ENCODE data around the gene TRIM31.

The TRIM31 gene, protein sequence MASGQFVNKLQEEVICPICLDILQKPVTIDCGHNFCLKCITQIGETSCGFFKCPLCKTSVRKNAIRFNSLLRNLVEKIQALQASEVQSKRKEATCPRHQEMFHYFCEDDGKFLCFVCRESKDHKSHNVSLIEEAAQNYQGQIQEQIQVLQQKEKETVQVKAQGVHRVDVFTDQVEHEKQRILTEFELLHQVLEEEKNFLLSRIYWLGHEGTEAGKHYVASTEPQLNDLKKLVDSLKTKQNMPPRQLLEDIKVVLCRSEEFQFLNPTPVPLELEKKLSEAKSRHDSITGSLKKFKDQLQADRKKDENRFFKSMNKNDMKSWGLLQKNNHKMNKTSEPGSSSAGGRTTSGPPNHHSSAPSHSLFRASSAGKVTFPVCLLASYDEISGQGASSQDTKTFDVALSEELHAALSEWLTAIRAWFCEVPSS
- 0 to 0.09 reads per million in 2 experiments for total RNA-seq

DNA sequence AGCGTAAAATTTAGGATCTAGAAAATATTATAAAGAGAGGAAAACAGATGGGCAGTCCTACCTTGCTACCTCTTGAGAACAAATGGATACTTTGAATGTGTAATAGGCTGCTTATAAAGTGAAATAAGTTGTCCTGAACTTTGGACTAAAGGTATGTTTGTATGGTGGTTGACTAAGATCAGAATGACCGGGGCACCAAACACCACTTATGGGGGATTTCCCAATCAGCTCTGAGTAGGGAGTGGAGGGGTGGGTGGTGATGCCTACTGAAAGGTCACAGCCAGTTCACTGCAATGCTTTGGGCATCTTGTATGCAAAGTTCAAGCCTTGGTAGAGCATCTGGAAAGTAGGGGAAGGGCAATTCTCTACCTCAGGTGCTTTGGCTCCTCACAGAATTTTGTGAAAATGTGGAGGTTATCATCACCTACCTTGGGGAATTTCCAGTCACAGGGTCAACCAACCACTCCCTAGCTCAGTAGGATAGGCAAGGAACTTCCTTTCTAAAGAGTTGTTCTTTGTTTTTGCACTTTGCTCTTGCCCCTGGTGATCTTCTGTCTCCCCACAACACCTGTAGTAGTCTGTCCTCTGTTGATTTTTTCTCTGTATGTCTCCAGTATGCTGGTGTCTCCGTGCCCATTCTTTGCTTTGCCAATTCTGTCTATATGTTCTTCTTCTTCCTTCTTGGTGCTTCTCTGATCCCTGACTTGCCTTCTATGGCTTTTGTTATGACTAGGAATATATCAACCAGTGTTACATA lies at the start of gene TRIM31:
Gene TRIM31, minus strand, starts transcription at position 88 of the 757 bp plus-strand sequence. CDS start 285 bp downstream, outside the sequence.
- DNase-seq (ENCODE audit: low read depth) = no peak

DNA sequence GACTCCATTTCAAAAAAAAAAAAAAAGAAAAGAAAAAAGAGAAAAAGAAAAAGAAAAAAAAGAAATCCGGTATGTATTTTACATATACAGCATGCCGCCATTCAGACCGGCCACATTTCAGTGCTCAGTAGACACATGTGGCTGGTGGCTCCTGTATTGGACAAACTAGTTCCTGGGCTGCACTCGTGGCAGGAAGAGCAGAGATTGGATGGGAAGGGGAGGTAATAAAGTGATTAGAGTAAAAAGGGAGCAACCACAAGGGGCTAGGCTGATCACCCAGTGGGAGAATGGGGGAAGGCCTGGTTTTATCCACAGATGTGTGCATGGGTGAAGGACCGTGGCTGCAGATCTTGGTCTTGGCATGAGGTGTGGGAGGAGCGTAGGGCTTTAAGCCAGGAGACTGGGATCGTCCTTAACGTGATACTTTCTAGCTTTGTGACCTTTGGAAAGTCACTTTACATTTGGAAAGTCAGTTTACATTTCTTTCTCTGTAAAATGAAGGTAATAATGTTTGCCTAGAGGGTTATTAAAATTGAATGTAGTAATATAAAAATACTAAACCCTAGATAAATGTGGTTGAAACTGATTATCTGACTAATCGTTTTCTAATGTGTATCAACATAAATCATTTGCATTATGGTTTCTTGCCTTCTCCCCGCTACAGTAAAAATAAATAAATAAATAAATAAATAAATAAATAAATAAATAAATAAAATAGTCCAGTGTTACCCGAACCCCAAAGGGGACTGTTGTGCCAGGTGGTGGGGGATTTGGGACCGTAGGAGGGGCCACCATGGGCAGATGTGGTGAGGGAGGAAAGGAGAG lies 49.6 kb upstream of the TRIM31 start:
- no peak for DNase-seq (ENCODE audit: low read depth)

DNA sequence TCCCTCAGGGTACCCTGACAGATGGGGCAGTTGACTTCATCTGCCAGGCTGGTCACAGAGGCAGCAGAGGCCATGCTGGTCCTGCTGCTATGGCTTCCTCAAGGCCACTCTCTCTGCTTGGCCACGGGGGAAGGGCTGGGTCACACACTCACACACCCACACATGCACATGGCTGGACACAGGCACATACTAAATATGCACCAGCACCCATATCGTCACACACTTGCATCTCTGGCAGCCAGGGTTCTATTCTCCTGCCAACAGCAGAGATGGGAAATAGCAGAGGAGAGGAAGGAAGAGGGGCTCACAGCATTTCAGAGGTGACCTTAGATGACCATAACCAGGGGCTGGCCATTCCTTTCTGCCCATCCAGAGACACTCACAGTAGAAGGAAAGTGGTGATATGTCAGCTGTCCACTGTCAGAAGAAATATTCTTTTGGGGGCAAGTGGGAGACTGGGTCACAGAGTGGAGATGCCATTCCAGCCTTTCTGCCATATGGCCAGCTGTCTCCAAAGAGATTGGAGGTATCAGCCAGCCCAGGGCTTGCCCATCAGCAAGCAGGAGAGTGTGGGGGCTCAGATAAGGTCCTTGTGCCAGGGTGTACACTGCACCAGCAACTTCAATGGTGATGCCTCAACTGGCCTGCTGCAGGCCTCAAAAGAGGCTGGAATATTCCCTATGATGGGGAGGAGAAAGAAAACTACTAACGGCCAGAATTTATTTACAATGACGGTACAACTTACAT lies 48.1 kb upstream of the TRIM31 start, which contains the start of gene TRIM10:
Gene TRIM10, minus strand, starts transcription at position 427 of the 747 bp plus-strand sequence. Its CDS starts 353 bp downstream, at position 74.
- no peak for DNase-seq (ENCODE audit: low read depth)

DNA sequence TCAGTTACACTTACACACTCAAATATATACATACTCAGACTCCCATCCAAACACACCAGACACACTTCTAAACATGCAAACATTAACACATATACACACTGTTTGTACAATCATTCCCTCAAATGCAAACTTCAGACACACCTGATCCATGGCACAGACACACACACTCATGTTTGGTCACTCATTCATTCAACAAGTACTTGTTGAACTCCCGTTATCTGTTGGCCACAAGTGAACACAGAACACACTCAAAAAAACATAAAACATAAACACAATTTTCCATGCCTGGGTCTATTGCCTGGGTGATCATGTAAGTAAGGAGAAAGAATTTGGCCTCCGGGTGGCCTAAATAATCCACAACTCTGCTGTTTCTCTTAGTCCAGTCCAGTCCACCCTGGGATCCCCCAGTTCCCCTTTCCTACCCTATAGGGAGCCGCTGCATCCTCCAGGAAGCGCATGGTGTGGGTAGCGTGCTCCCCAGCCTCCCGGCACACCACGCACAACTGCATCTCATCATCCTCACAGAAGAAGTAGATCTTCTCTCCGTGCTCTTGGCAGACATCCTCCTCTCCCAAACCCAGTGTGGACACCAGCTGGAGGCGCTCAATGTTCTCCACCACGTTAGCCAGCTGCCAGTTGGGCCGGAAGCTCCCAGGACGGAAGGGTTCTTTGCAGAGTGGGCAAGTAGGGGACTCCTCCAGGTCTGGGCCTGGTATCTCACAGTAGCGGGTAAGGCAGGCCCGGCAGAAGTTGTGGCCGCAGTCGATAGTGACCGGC lies 47.3 kb upstream of the TRIM31 start:
- DNase-seq (ENCODE audit: low read depth) = no peak

DNA sequence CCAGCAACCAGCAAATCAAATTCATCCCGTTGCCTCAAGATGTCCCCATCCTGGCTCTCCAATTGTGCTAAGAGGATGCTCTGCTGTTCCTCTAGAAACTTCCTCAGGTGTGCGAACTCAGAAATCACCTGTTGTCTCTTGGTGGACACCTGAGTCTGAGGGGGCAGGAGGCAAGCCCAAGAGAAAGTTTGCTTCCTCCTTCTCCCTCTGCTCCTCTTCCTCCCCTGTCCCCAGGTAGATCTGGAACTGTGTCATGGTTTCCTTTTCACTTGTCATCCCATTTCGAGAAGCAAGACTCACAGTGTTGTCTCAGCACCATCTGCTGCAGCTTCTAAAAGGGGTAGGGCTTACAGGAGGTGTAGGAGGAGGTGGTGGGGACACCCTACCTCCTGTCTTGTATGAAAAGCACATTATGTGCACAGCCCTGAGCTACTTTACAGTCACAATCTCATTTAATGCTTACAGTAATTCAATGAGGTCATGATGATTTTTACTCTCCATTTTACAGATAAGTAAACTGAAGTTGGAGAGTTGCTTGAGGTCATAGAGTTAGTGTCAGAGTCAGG lies 45.7 kb upstream of the TRIM31 start:
- DNase-seq (ENCODE audit: low read depth) = no peak

DNA sequence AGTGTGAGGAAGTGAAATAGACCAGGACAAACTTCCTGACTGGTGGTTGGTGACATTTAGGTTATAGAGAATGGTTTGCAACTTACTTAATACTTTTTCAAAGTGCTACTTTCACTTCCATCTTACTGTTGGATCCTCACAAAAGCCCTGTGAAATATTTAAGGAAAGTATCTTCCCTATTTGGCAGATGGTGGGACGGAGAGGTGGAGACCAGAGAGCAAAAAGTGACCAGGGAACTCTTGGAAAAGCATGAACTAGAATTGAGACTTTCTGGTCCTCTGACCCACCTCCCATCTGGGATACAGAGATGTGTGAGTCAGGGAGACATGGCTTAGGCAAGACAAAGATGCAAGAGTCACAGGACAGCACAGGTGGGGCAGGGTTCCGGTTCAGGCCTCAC lies 45.1 kb upstream of the TRIM31 start:
- DNase-seq (ENCODE audit: low read depth) = no peak

DNA sequence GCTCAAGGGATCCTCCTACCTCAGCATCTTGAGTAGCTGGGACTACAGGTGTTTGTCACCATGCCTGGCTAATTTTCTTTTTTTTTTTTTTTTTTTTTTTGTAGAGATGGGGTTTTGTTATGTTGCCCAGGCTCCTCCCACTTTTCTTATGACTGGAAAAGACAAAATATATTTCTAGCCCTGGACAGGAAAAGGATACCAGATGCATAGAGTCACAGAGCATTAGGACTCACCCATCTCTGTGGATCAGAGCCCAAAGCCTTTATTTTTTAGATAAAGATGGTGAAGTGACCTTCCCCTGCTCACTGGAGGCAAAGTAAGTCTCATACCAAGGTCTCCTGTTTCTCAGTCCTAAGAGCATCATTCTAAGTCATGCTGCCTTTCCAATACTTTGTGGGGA lies 44.7 kb upstream of the TRIM31 start:
- DNase-seq (ENCODE audit: low read depth) = no peak

DNA sequence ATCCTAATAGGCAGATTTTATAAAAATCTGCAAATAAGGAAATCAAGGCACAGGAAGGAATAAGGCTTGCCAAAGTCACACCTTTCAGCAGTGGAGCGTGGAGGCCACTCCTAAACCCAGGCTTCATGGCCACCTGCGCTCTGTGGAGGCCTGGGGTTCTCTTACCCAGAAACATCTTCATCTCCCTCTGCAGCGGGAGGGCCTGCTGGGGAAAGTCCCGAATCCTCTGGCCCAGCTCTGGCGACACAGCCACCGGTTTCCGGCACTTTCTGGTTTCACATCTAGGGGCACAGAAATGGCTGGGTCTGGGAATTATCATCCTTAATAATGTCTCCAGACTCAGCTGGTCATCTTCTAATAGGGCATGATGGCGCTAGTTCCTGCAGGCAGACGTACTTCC lies 43.9 kb upstream of the TRIM31 start:
- DNase-seq (ENCODE audit: low read depth) = no peak

DNA sequence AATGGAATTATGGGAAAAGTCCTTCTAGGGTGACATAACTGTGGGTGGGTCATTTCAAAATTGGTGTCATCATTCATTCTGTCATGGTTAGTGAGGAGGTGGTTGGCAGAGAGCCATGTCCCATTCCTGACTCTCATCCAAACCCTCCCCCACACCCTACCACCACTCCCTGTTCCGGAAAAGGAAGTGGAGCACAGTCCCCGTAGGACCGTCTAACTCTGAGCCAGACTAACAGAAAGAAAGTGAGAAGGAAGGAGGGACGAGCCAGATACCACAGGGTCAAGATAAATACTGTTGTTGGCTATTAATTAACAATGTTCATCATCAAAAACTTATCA lies 43.3 kb upstream of the TRIM31 start:
- no peak for DNase-seq (ENCODE audit: low read depth)

DNA sequence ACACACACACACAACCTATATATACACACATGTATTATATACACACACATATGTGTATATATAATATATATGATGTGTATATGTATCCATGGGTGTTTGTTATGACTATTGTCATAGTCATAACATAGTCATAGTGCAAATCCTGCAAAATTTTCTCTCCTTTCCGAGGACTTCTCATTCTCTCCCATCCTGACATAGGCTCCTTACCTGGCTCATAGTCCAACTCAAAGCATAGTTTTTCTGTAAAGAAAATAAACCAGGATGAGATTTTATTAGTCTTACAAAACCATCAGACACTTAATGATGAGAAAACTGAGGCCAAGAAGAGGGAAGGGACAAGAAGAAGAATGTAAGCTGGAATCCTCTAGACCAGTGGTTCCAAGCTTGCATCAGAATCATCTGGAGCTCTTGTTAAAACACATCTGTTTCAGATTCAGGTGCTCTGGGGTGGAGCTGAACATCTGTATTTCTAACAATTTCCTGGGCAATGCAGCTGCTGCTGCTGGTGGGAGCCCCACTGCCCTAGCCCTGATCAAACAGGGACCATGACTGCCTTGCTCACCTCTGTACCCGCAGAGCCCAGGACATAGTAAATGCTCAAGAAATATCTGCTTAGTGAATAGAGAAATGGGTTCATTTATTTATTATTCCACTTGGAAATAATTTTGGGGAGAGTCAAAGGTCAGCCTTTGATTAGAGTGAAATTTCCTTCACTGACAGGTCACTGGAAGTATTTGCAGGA lies 42.8 kb upstream of the TRIM31 start:
- DNase-seq (ENCODE audit: low read depth) = no peak

DNA sequence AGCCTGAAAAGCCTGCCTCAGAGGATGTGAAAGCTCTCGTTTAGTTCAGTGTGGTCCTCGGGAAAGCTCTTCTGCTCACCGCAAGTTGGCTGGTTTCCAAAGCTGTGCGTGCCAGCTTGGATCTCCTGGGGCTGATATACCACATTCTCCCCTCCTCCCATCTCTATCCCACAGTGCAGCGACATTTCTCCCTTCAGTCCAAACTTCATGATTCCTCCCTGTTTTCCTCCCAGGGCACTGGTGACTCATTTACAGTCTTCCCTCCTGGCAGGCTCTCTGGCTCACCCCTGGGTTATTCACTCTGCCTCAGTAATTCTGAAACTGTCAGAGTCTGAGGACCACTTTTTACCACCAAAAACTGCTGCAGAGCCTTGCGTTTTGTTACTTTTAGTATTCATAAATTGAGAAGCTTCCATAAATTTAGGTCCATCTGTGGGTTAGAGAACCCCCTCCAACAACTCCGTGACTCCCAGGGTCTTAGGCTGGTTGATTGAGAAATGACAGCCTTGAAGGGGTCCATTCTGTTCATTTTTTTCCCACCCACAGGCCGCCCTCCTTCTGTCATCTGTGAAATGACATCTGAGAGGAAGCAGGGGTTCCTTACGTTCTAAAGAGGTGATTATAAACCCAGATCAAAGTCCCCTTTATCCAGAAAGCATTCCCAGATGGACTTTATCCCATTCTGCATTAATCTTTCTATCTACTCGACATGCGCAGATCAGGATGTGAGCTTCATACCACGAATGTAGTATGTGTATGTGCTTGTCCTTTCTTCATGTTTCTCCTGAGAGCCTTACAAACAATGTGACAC lies 42.0 kb upstream of the TRIM31 start:
- DNase-seq (ENCODE audit: low read depth) = no peak

DNA sequence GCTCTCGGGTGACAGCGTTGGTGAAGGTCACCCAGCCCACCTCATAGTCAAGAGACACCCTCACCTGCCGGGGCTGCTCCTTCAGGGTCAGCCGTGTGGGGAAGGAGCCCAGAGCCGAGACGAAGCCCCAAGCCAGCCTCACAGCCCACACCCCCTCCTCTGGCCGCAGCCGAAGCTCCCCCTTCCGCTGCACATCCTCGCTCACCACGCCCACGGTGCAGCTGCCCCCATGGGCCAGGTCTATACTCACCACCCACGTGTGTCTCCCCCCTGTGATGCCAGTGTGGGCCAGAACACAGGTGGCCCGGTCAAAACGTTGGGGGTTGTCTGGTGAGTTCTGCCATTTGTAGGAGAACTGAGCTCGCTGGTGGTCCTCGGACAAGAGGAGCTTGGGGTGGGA lies 41.2 kb upstream of the TRIM31 start:
- DNase-seq (ENCODE audit: low read depth) = no peak

DNA sequence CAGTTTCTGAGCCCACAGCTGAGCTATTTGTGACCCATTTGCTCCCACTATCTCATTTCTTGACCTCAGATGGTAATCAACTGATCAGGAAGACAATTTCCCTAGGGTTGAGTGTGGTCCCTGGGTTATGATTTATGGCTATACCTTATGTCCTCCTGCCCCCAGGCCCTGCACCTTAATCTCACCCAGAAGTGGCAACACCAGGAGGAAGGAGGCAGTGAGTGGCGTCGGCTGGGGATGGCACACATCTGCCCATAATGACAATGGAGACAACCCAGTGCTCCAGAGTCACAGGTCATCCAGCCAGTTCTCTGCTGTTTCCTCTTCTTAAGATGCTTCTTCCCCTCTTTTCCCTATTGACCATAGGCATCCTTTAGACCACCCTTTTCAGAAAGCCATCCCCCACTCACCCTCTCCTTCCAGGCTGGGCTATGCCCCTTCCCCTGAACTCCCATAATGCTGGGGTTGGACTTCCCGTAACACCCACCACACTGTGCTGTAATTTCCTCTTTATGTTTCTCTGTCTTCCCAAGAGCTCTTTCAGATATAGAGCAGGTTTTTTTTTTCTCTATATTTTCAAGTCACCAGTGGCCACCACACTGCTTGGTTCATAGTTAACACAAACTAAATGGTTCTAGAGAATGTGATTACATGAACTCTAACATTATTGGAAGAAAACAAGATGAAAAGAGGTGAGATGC lies 40.2 kb upstream of the TRIM31 start:
- DNase-seq (ENCODE audit: low read depth) = no peak

DNA sequence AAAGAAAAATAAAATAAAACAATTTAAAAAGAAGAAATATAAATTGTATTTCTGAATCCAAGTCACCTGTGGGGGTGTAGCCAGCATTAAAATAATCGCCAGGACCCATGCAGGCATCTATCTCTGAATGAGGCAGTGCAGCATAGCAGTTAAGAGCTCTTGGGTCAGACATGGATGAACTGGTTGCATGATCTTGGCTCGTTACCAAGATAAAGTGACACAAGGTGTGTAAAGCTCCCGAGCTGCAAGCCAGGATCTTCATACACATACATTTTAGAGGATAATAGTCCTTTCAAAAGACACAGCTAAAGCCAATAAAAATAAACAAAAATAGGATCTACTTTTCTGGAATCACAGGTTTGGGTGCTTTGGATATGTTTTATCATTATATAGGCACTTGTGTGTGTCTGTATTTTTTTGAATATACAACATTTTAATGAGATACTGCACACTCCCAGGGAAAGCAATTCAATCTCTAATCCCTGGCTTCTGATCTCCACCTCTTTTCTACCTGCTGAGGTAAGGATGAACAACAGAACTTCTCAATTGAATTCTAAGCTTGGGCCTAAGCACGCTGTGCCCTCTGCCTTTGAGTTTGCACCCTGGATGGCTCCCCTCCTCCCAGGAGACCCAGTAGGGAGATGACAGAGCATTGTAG lies 39.3 kb upstream of the TRIM31 start:
- DNase-seq (ENCODE audit: low read depth) = no peak

DNA sequence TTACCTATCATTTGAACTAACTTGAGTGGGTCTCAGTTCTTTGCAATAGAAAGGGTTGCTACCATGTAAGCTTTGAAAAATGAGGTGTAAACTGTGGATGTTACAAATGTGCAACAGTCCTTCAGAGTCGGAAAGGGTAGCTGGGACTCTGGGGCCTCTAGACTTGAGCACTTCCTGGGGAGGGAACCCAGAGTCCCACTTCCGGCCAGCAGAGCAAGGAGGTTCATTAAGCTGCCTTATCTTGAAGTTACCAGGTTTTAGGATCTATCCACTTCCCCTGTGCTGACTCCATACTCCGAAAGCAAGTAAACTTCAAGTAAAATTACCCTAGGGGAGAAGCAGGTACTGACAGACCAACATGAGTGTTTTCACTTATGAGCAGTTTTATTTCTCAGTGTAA lies 38.7 kb upstream of the TRIM31 start:
- DNase-seq (ENCODE audit: low read depth) = no peak

DNA sequence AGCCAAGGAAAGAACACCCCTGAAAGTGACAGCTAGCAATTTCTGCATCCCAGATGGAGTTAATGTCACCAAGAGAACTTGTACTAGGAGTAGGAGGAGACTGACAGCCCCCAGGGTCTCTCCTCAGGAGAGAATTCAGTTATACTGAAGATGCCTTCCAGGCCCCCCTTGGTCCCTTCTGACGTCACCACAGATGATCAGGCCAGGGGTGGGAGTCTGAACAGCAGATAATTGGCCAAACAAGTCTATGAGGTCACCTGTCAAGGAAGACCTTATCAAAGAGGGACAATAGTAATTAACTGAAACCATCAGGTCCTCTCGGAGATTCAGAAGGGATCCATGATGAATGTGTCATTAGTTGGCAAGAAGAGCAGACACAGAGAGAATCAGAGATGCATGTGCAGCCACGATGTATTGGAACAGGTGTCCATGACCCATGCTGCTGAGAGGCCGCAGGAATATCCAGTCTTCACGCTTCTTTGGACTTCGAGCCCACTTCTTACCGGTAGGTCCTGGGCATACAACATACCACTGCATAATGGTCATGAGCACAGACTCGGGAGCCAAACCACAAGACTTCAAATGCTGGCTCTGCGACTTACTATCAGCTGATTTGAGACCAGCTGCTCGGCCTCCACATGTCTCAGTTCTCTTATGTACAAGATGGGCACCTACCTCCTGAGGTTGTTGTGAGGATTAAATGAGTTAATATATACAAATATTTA lies 37.9 kb upstream of the TRIM31 start:
- no peak for DNase-seq (ENCODE audit: low read depth)

All from T follicular helper cell (primary cell).